Neural cell (in vitro differentiated cells): ENCODE data around the gene SMIM36. TPM values are rescaled to one million over a fixed set of nuclear protein-coding genes. Genes with fewer than 3 reads are reported as not detected.

Source experiments
- H2AFZ ChIP-seq: fragments of 200-600, 300-800 bp; sonication (generic), shearing (Covaris generic); 2 replicates; pipeline ENCODE4 v1.6.0; 2014; ENCODE audit warnings: low read depth, mild to moderate bottlenecking, antibody characterized with exemption, low read length, moderate library complexity
- H3F3A ChIP-seq: fragments of 200-600 bp; shearing (Covaris generic); 2 replicates; pipeline ENCODE4 v1.6.1; 2016; ENCODE audit warnings: mild to moderate bottlenecking, moderate library complexity, mixed read lengths, antibody characterized with exemption, low read length; ENCODE audit not compliant: insufficient read depth, poor library complexity, severe bottlenecking
- H3K27ac ChIP-seq: fragments of 200-600, 300-800 bp; sonication (generic), shearing (Covaris generic); 2 replicates; pipeline ENCODE4 v1.5.1; 2014; ENCODE audit warnings: mild to moderate bottlenecking, low read length, moderate library complexity
- H3K27me3 ChIP-seq: fragments of 300-800, 200-600 bp; sonication (generic), shearing (Covaris generic); 2 replicates; pipeline ENCODE4 v1.6.0; 2014; ENCODE audit warnings: mild to moderate bottlenecking, low read depth, low read length, moderate library complexity; ENCODE audit not compliant: insufficient read depth
- H3K36me3 ChIP-seq: fragments of 300-800, 200-600 bp; sonication (generic), shearing (Covaris generic); 2 replicates; pipeline ENCODE4 v1.5.1; 2014; ENCODE audit warnings: mild to moderate bottlenecking, antibody characterized with exemption, low read length, moderate library complexity; ENCODE audit not compliant: insufficient read depth
- H3K4me2 ChIP-seq: fragments of 300-800, 200-600 bp; sonication (generic), shearing (Covaris generic); 2 replicates; pipeline ENCODE4 v1.6.0; 2014; ENCODE audit warnings: mild to moderate bottlenecking, low read length
- H3K4me3 ChIP-seq: fragments of 300-800, 200-600 bp; sonication (generic), shearing (Covaris generic); 2 replicates; pipeline ENCODE4 v1.5.1; 2014; ENCODE audit warnings: mild to moderate bottlenecking, low read length, moderate library complexity
- H3K79me2 ChIP-seq: fragments of 200-600 bp; shearing (Covaris generic); replicated peaks from 2 replicates; pipeline ENCODE4 v1.6.0; 2014; ENCODE audit warnings: mild to moderate bottlenecking, low read length, moderate library complexity; ENCODE audit not compliant: insufficient read depth
- H3K9ac ChIP-seq: fragments of 300-800, 200-600 bp; sonication (generic), shearing (Covaris generic); 2 replicates; pipeline ENCODE4 v1.6.1; 2016; ENCODE audit warnings: mild to moderate bottlenecking, low read length, mixed read lengths
- H3K9me2 ChIP-seq: fragments of 200-600 bp; shearing (Covaris generic); 2 replicates; pipeline ENCODE4 v1.6.1; 2016; ENCODE audit warnings: mild to moderate bottlenecking, low read length, mixed read lengths; ENCODE audit not compliant: insufficient read depth
- H3K9me3 ChIP-seq: fragments of 200-600, 300-800 bp; sonication (generic), shearing (Covaris generic); 2 replicates; pipeline ENCODE4 v1.6.1; 2016; ENCODE audit warnings: mild to moderate bottlenecking, mixed run types, low read length, moderate library complexity, mixed read lengths
- H4K20me1 ChIP-seq: fragments of 200-600 bp; shearing (Covaris generic); 2 replicates; pipeline ENCODE4 v1.6.1; 2016; ENCODE audit warnings: mild to moderate bottlenecking, mixed run types; ENCODE audit not compliant: insufficient read depth
- EP300 ChIP-seq: fragments of 450-650 bp; conservative IDR thresholded peaks from 2 replicates; pipeline ENCODE4 v1.6.1; 2014; ENCODE audit warnings: antibody characterized with exemption, mild to moderate bottlenecking, moderate library complexity; ENCODE audit not compliant: poor library complexity, severe bottlenecking
- EZH2 ChIP-seq: fragments of 200-600, 300-800 bp; shearing (Covaris generic), sonication (generic); IDR thresholded peaks from 2 replicates; pipeline ENCODE4 v1.6.1; 2014; ENCODE audit warnings: antibody characterized with exemption, low read length, borderline replicate concordance, mild to moderate bottlenecking; ENCODE audit not compliant: insufficient read depth, poor library complexity, severe bottlenecking
- MXI1 ChIP-seq: fragments of 450-650 bp; conservative IDR thresholded peaks from 2 replicates; pipeline ENCODE4 v1.6.1; 2014; ENCODE audit warnings: antibody characterized with exemption, mild to moderate bottlenecking; ENCODE audit not compliant: poor library complexity, severe bottlenecking
- POLR2AphosphoS5 ChIP-seq: IDR thresholded peaks from 2 replicates; pipeline ENCODE4 v1.6.1; 2012
- RAD21 ChIP-seq: fragments of 450-650 bp; conservative IDR thresholded peaks from 2 replicates; pipeline ENCODE4 v1.6.1; 2014; ENCODE audit warnings: antibody characterized with exemption, mild to moderate bottlenecking, moderate library complexity
- REST ChIP-seq: IDR thresholded peaks from 2 replicates; pipeline ENCODE4 v1.6.1; 2012; ENCODE audit warnings: borderline replicate concordance
- SMC3 ChIP-seq: fragments of 450-650 bp; conservative IDR thresholded peaks from 2 replicates; pipeline ENCODE4 v1.6.1; 2014; ENCODE audit warnings: antibody characterized with exemption, mild to moderate bottlenecking, moderate library complexity; ENCODE audit not compliant: poor library complexity
- TAF1 ChIP-seq: IDR thresholded peaks from 2 replicates; pipeline ENCODE4 v1.6.1; 2012; ENCODE audit warnings: low read depth
- polyA plus RNA-seq: library from polyadenylated mRNA; depleted of rRNA; stranded (reverse); fragments of >200 nt; gene quantifications from 2 replicates; pipeline ENCODE4 v1.2.3, GENCODE V29; 2014
- TF ChIP-seq, protein P1 (sequence below): fragments of 450-650 bp; IDR thresholded peaks from 2 replicates; pipeline ENCODE4 v1.5.1; 2014; ENCODE audit warnings: antibody characterized with exemption, mild to moderate bottlenecking, moderate library complexity; ENCODE audit not compliant: poor library complexity, severe bottlenecking

SMIM36 gene
- polyA plus RNA-seq, 1 donor from 2014 or later: not detected

GRCh38 chr17:55433629-55434422 lies 77.4 kb downstream of the SMIM36 start:
- H3K9ac ChIP-seq: no peak overlapping the region
- H2AFZ ChIP-seq: no peak overlapping the region
- no peaks in the 10 kb centered on the region for H3K27me3 ChIP-seq
- H3K9me2 ChIP-seq: no peaks in the 10 kb centered on the region
- TF ChIP-seq, protein P1, sequence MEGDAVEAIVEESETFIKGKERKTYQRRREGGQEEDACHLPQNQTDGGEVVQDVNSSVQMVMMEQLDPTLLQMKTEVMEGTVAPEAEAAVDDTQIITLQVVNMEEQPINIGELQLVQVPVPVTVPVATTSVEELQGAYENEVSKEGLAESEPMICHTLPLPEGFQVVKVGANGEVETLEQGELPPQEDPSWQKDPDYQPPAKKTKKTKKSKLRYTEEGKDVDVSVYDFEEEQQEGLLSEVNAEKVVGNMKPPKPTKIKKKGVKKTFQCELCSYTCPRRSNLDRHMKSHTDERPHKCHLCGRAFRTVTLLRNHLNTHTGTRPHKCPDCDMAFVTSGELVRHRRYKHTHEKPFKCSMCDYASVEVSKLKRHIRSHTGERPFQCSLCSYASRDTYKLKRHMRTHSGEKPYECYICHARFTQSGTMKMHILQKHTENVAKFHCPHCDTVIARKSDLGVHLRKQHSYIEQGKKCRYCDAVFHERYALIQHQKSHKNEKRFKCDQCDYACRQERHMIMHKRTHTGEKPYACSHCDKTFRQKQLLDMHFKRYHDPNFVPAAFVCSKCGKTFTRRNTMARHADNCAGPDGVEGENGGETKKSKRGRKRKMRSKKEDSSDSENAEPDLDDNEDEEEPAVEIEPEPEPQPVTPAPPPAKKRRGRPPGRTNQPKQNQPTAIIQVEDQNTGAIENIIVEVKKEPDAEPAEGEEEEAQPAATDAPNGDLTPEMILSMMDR: no peak
- TF ChIP-seq REST (no peak), TAF1 (no peak), EZH2 (no peak), POLR2AphosphoS5 (no peak), EP300 (no peak), RAD21 (no peak), SMC3 (no peak), MXI1 (no peak)
- no peaks in the 10 kb centered on the region for H3K36me3 ChIP-seq
- H3K27ac ChIP-seq: no peak overlapping the region
- no peaks in the 10 kb centered on the region for H3F3A ChIP-seq
- H3K79me2 ChIP-seq: no peaks in the 10 kb centered on the region
- H3K9me3 ChIP-seq: no peaks in the 10 kb centered on the region
- no peak overlapping the region for H3K4me2 ChIP-seq
- H3K4me3 ChIP-seq: no peak overlapping the region
- H4K20me1 ChIP-seq: no peaks in the 10 kb centered on the region

DNA sequence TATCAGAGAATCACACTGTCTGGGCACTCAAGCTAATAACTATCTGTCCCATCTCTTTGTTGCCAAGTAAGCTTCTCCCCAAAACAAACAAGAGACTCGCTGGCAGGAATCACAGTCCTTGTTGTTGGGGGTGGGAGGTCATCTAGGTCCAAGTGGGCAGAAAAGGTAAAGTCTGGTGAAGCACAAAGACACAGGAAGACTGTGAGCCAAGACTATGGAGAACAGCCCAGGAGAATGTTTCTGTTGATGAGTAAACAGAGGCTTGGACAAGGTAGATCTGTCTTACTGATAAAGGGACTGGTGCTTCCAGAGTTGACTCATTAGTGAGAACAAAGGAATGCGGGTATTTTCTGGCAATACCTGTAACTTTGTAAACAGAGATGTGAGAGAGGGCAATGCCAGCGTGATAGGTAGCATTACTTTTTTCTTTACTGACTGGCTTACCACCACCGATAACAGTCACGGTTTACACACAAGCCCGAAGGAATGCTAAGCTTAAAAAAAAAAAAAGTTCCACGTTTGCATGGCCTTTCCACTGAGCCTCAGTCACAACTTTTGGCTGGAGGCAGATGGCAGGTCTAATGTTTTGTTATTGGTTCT lies 78.1 kb downstream of the SMIM36 start:
- H4K20me1 ChIP-seq: no peaks in the 10 kb centered on the region
- H3K4me3 ChIP-seq: no peak overlapping the region
- no peak overlapping the region for H3K27ac ChIP-seq
- no peaks in the 10 kb centered on the region for H3F3A ChIP-seq
- no peak for TF ChIP-seq RAD21
- TF ChIP-seq MXI1: no peak
- no peaks in the 10 kb centered on the region for H3K27me3 ChIP-seq
- no peaks in the 10 kb centered on the region for H3K9me2 ChIP-seq
- H3K4me2 ChIP-seq: no peak overlapping the region
- H3K9me3 ChIP-seq: no peaks in the 10 kb centered on the region
- no peak overlapping the region for H2AFZ ChIP-seq
- H3K36me3 ChIP-seq: no peaks in the 10 kb centered on the region
- H3K79me2 ChIP-seq: no peaks in the 10 kb centered on the region
- no peak overlapping the region for H3K9ac ChIP-seq
